Adipocyte (in vitro differentiated cells): Measurements from ENCODE around the gene MRPL49.
"Not testable (repeated sequence)": the region's sequence is repeated elsewhere in the genome, so short reads cannot be mapped to it uniquely, and the experiment has no call there.

Source experiments
- DNase-seq: peaks from one replicate; pipeline ENCODE4 v3.0.0-alpha.2; 2015; ENCODE audit warnings: low read depth
- H3K27me3 ChIP-seq: replicated peaks from 2 replicates; pipeline ENCODE4 v1.7.0; 2013; ENCODE audit warnings: mild to moderate bottlenecking, low read length, moderate library complexity; ENCODE audit not compliant: control insufficient read depth, insufficient read depth
- H3K36me3 ChIP-seq: 2 replicates; pipeline ENCODE4 v1.7.0; 2013; ENCODE audit warnings: low read length, mild to moderate bottlenecking, moderate library complexity; ENCODE audit not compliant: control insufficient read depth, insufficient read depth, severe bottlenecking
- H3K4me1 ChIP-seq: 2 replicates; pipeline ENCODE4 v1.7.0; 2013; ENCODE audit warnings: mild to moderate bottlenecking, low read length, moderate library complexity; ENCODE audit not compliant: control insufficient read depth, insufficient read depth
- H3K4me3 ChIP-seq: 2 replicates; pipeline ENCODE4 v1.7.0; 2013; ENCODE audit warnings: mild to moderate bottlenecking, low read length, moderate library complexity
- H3K9ac ChIP-seq: 2 replicates; pipeline ENCODE4 v1.7.0; 2013; ENCODE audit warnings: mild to moderate bottlenecking, low read length, moderate library complexity
- H3K9me3 ChIP-seq: 2 replicates; pipeline ENCODE4 v1.7.0; 2013; ENCODE audit warnings: mild to moderate bottlenecking, low read length, moderate library complexity; ENCODE audit not compliant: control insufficient read depth

Gene MRPL49

DNA sequence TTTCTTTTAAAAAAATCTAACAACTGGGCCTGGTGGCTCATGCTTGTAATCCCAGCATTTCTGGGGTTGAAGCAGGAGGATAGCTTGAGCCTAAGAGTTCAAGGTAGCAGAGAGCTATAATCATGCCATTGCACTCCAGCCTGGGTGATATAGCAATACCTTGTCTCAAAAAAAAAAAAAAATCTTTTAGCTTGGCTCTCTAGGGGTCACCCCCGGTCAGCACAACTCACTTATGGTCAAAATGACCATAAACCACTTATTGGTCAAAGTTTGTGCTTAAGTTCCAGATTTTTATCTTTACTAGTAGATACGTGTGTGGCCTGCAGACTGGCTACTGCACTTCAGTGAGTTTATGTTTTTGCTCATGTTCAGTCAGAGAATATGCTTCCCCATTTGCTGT lies 41.6 kb downstream of the MRPL49 start:
- no peaks in the 10 kb centered on the region for H3K9me3 ChIP-seq
- H3K9ac ChIP-seq: no peak overlapping the region
- no peaks in the 10 kb centered on the region for H3K36me3 ChIP-seq
- no peak for DNase-seq
- peaks cover 9% of the 10 kb centered on the region for H3K4me1 ChIP-seq
- H3K27me3 ChIP-seq: no peaks in the 10 kb centered on the region
- no peak overlapping the region for H3K4me3 ChIP-seq

GRCh38 chr11:65165410-65166317 lies 43.5 kb downstream of the MRPL49 start:
- no peaks in the 10 kb centered on the region for H3K36me3 ChIP-seq
- no peak for DNase-seq
- no peaks in the 10 kb centered on the region for H3K27me3 ChIP-seq
- no peaks in the 10 kb centered on the region for H3K9me3 ChIP-seq
- H3K4me1 ChIP-seq: peaks cover 9% of the 10 kb centered on the region
- H3K4me3 ChIP-seq: peak overlapping the region; percentile 68
- peak overlapping the region; percentile 66 for H3K9ac ChIP-seq

DNA sequence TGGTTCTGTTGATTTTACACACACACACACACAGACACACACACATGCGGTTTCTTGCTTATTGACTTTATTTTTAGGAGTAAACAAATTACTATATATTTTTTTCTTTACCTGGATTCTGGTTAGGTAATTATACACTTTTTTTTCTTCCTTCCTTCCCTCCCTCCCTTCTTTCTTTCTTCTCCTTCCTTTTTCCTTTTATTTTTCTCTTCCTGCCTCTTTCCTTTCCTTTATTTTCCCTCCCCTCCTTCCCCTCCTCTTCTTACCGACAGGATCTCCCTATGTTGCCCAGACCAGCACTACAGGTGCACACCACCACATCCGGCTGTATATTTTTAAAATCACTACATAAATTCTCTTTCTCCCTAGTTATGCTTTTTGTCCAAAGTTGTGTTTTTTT lies 44.8 kb downstream of the MRPL49 start:
- no peaks in the 10 kb centered on the region for H3K36me3 ChIP-seq
- no peaks in the 10 kb centered on the region for H3K9me3 ChIP-seq
- no peak overlapping the region for H3K9ac ChIP-seq
- peaks cover 9% of the 10 kb centered on the region for H3K4me1 ChIP-seq
- no peak overlapping the region for H3K4me3 ChIP-seq
- no peaks in the 10 kb centered on the region for H3K27me3 ChIP-seq
- DNase-seq: no peak

DNA sequence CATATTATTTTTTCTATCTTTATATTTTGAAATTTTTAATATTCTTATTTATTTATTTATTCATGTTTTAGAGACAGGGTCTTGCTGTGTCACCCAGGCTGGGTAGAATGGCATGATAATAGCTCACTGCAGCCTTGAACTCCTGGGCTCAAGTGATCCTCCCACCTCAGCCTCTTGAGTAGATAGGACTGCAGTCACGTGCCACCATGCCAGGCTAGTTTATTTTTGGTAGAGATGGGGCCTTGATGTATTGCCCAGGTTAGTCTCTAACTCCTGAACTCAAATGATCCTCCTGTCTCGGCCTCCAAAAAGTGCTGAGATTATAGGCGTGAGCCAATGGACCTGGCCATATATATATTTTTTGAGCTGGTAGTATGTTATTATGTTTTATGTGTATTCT lies 45.5 kb downstream of the MRPL49 start:
- DNase-seq: no peak
- H3K4me1 ChIP-seq: peaks cover 9% of the 10 kb centered on the region
- no peaks in the 10 kb centered on the region for H3K9me3 ChIP-seq
- H3K4me3 ChIP-seq: no peak overlapping the region
- H3K36me3 ChIP-seq: no peaks in the 10 kb centered on the region
- no peaks in the 10 kb centered on the region for H3K27me3 ChIP-seq
- no peak overlapping the region for H3K9ac ChIP-seq

- DNase-seq: no peak
These were observed 47.1 kb downstream of the MRPL49 start for GRCh38 chr11:65169164-65169641.

GRCh38 chr11:65170058-65170534 lies 48.0 kb downstream of the MRPL49 start, which contains the start of gene SPDYC:
TSS of gene SPDYC (plus strand) at chr11:65170233. CDS start at chr11:65171358, 1,125 bp downstream.
- DNase-seq: no peak
- Histone ChIP-seq H3K9ac (no peak within 1 kb of the TSS), H3K4me3 (no peak within 1 kb of the TSS), H3K27me3 (no peaks in the 10 kb centered on the region), H3K4me1 (peaks cover 13% of the 10 kb centered on the region), H3K9me3 (no peaks in the 10 kb centered on the region), H3K36me3 (no peaks in the 10 kb centered on the region)

More at GRCh38 chr11:65169164-65169641, 47.1 kb downstream of the MRPL49 start:
- no peaks in the 10 kb centered on the region for H3K9me3 ChIP-seq
- H3K4me3 ChIP-seq: no peak overlapping the region
- no peaks in the 10 kb centered on the region for H3K36me3 ChIP-seq
- no peak overlapping the region for H3K9ac ChIP-seq
- H3K27me3 ChIP-seq: no peaks in the 10 kb centered on the region
- H3K4me1 ChIP-seq: peaks cover 10% of the 10 kb centered on the region

DNA sequence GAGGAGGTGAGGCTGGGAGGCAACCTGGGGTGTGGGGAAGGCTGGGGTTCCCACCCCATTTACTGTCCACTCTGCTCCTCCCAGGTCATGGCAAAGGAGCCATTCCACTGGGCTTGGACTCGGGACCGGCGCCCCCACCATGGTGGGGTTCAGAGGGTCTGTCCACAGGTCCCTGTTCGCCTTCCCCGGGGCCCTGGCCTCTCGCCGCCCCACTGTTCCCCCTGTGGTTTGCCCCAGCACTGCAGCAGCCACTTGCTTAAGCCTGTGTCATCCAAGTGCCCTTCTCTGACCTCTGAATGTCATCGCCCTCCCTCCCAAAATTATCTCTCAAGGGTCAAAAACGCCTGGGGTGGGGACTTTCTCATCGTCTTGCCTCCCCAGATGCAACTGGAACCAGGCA lies 50.5 kb downstream of the MRPL49 start:
- no peak for DNase-seq
- H3K4me1 ChIP-seq: peaks cover 4% of the 10 kb centered on the region
- no peaks in the 10 kb centered on the region for H3K9me3 ChIP-seq
- no peak overlapping the region for H3K4me3 ChIP-seq
- H3K9ac ChIP-seq: no peak overlapping the region
- H3K36me3 ChIP-seq: no peaks in the 10 kb centered on the region
- no peaks in the 10 kb centered on the region for H3K27me3 ChIP-seq

DNA sequence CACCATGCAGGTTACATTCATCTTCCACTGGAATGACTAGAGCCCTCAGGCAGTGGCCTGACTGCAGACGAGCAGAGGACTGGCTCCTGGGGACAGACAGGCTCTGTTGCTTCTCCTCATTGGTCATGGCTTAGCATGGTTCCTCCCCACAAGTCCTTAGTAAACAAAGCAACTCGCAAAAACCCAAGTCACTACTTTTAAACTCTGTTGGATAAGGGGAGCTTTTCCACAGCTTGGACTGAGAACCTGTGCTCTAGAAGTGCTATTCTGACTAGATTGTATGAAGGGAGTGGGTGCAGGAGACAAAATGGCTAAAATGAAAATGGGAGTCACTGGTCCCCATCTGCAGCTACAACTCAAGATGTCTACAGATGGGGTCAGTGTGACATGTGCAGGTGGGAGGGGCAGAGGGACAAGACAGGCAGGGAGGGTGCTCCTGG lies 52.5 kb downstream of the MRPL49 start:
- not testable (repeated sequence) for H3K4me3 ChIP-seq, H3K36me3 ChIP-seq, H3K9ac ChIP-seq, DNase-seq, H3K4me1 ChIP-seq, H3K27me3 ChIP-seq, H3K9me3 ChIP-seq
